Activated CD8-positive, alpha-beta memory T cell treated with anti-CD3 and anti-CD28 coated beads, Interleukin-2, amount 50 U/mL, for 24 hours (primary cell): Measurements from ENCODE around the gene C22orf39.

Source experiments
- DNase-seq: peaks from one replicate; pipeline ENCODE4 v3.0.0-alpha.2; 2020; ENCODE audit errors: extremely low read depth

The C22orf39 gene

GRCh38 chr22:19400881-19401280 is 46.6 kb downstream of the C22orf39 start:
- DNase-seq: no peak

GRCh38 chr22:19398652-19399051 is 48.9 kb downstream of the C22orf39 start:
- DNase-seq: no peak

GRCh38 chr22:19398206-19398605 is 49.3 kb downstream of the C22orf39 start:
- DNase-seq: no peak

- DNase-seq: no peak
Observed at GRCh38 chr22:19397734-19398104, 49.8 kb downstream of the C22orf39 start.

GRCh38 chr22:19396934-19397733 is 50.4 kb downstream of the C22orf39 start:
- no peak for DNase-seq

- no peak for DNase-seq
Observed at GRCh38 chr22:19396561-19396933, 51.0 kb downstream of the C22orf39 start.

- DNase-seq: no peak
Observed at GRCh38 chr22:19395276-19395675, 52.2 kb downstream of the C22orf39 start.

- no peak for DNase-seq
Observed at GRCh38 chr22:19394274-19395050, 53.0 kb downstream of the C22orf39 start.

- DNase-seq: no peak
Observed at GRCh38 chr22:19393704-19394103, 53.8 kb downstream of the C22orf39 start.
